Measurements from ENCODE around the gene IQSEC2. TPM values are rescaled to one million over a fixed set of nuclear protein-coding genes. Genes with fewer than 3 reads are reported as not detected.

IQSEC2 gene
- total RNA-seq, 1 experiment from 2014 or later: 20.7 TPM

- H3K4me3 ChIP-seq (replicated peaks in 1 of 2; ENCODE audit: low read depth in 1 of 2, low read length in 2 of 2): no peak overlapping the region
- H2AFZ ChIP-seq (ENCODE audit: low read depth, low read length, poor library complexity, severe bottlenecking): no peak overlapping the region
- intact Hi-C loops (cut with micrococcal nuclease): no loop called here
- no peak overlapping the region for H3K4me2 ChIP-seq (ENCODE audit: low read length)
- ChIA-PET CTCF (no interaction called here), POLR2A (no interaction called here), RAD21 (ENCODE audit: low non-redundant PET in 1 of 2, low total read pairs in 2 of 2, uncharacterized antibody in 2 of 2, unreplicated experiment in 2 of 2) (no interaction called here)
- H3K9ac ChIP-seq (ENCODE audit: low read length): no peak overlapping the region
- TF ChIP-seq CTCF (IDR thresholded peaks at IDR 0.05 in 2 of 3, conservative IDR thresholded peaks at IDR 0.05 in 1 of 3; ENCODE audit: borderline replicate concordance in 1 of 3, insufficient read depth in 1 of 3, low read depth in 2 of 3, low read length in 2 of 3): no peak
- no peak for TF ChIP-seq FOSL1 (IDR thresholded peaks at IDR 0.05; ENCODE audit: low read depth)
- TF ChIP-seq JUND (IDR thresholded peaks at IDR 0.05): no peak
- TF ChIP-seq, protein P1, sequence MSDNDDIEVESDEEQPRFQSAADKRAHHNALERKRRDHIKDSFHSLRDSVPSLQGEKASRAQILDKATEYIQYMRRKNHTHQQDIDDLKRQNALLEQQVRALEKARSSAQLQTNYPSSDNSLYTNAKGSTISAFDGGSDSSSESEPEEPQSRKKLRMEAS (IDR thresholded peaks at IDR 0.05): no peak
- TF ChIP-seq SRF (IDR thresholded peaks at IDR 0.05; ENCODE audit: low read depth): no peak
- no peak for TF ChIP-seq EZH2phosphoT487 (IDR thresholded peaks at IDR 0.05; ENCODE audit: borderline replicate concordance)
- H3K27me3 ChIP-seq (ENCODE audit: insufficient read depth, low read length): no peaks in the 10 kb centered on the region
- no peaks in the 10 kb centered on the region for H4K20me1 ChIP-seq (ENCODE audit: insufficient read depth)
- H3K9me3 ChIP-seq (ENCODE audit: control insufficient read depth in 1 of 2, insufficient read depth in 1 of 2, low read depth in 1 of 2, low read length in 2 of 2): no peaks in the 10 kb centered on the region
- DNase-seq (ENCODE audit: low read depth, low spot score) (no peak), ATAC-seq (no peak)
- no peaks in the 10 kb centered on the region for H3K79me2 ChIP-seq (ENCODE audit: insufficient read depth, low read length)
- H3K4me1 ChIP-seq (ENCODE audit: control insufficient read depth in 1 of 2, insufficient read depth in 2 of 2, low read length in 2 of 2): no peaks in the 10 kb centered on the region
- H3K27ac ChIP-seq (ENCODE audit: low read depth, low read length): no peak overlapping the region
- no peaks in the 10 kb centered on the region for H3K36me3 ChIP-seq (ENCODE audit: control insufficient read depth in 1 of 2, insufficient read depth in 2 of 2, low read length in 2 of 2)
- no peaks in the 10 kb centered on the region for H3K9me2 ChIP-seq (ENCODE audit: insufficient read depth)
- no TSS peak for BruUV-seq (replicated peaks)
Observed at GRCh38 chrX:53251307-53251706, 30.1 kb downstream of the IQSEC2 start.

- no peaks in the 10 kb centered on the region for H3K9me2 ChIP-seq (ENCODE audit: insufficient read depth)
- intact Hi-C loops (cut with micrococcal nuclease): no loop called here
- no peaks in the 10 kb centered on the region for H3K4me1 ChIP-seq (ENCODE audit: control insufficient read depth in 1 of 2, insufficient read depth in 2 of 2, low read length in 2 of 2)
- ChIA-PET CTCF (no interaction called here), RAD21 (ENCODE audit: low non-redundant PET in 1 of 2, low total read pairs in 2 of 2, uncharacterized antibody in 2 of 2, unreplicated experiment in 2 of 2) (no interaction called here), POLR2A (no interaction called here)
- no TSS peak for BruUV-seq (replicated peaks)
- no peak overlapping the region for H3K4me2 ChIP-seq (ENCODE audit: low read length)
- no peak overlapping the region for H2AFZ ChIP-seq (ENCODE audit: low read depth, low read length, poor library complexity, severe bottlenecking)
- ATAC-seq (no peak), DNase-seq (ENCODE audit: low read depth, low spot score) (no peak)
- H4K20me1 ChIP-seq (ENCODE audit: insufficient read depth): no peaks in the 10 kb centered on the region
- H3K9me3 ChIP-seq (ENCODE audit: control insufficient read depth in 1 of 2, insufficient read depth in 1 of 2, low read depth in 1 of 2, low read length in 2 of 2): no peaks in the 10 kb centered on the region
- no peak overlapping the region for H3K4me3 ChIP-seq (replicated peaks in 1 of 2; ENCODE audit: low read depth in 1 of 2, low read length in 2 of 2)
- no peak overlapping the region for H3K9ac ChIP-seq (ENCODE audit: low read length)
- H3K36me3 ChIP-seq (ENCODE audit: control insufficient read depth in 1 of 2, insufficient read depth in 2 of 2, low read length in 2 of 2): no peaks in the 10 kb centered on the region
- H3K27ac ChIP-seq (ENCODE audit: low read depth, low read length): no peak overlapping the region
- H3K27me3 ChIP-seq (ENCODE audit: insufficient read depth, low read length): no peaks in the 10 kb centered on the region
- H3K79me2 ChIP-seq (ENCODE audit: insufficient read depth, low read length): no peaks in the 10 kb centered on the region
- no peak for TF ChIP-seq TCF7L2 (IDR thresholded peaks at IDR 0.05; ENCODE audit: borderline replicate concordance, extremely low read depth, insufficient read depth, insufficient read length)
- TF ChIP-seq YY1 (IDR thresholded peaks at IDR 0.05; ENCODE audit: extremely low read depth, insufficient replicate concordance, low read depth, low read length): no peak
- TF ChIP-seq ELF1 (IDR thresholded peaks at IDR 0.05; ENCODE audit: borderline replicate concordance, low read depth): no peak
- TF ChIP-seq RAD21 (IDR thresholded peaks at IDR 0.05; ENCODE audit: low read depth): no peak
- no peak for TF ChIP-seq CBX3 (IDR thresholded peaks at IDR 0.05; ENCODE audit: low read depth)
- TF ChIP-seq EGR1 (IDR thresholded peaks at IDR 0.05; ENCODE audit: low read depth): no peak
- TF ChIP-seq CTCF (IDR thresholded peaks at IDR 0.05 in 2 of 3, conservative IDR thresholded peaks at IDR 0.05 in 1 of 3; ENCODE audit: borderline replicate concordance in 1 of 3, insufficient read depth in 1 of 3, low read depth in 2 of 3, low read length in 2 of 3): no peak
- no peak for TF ChIP-seq EZH2phosphoT487 (IDR thresholded peaks at IDR 0.05; ENCODE audit: borderline replicate concordance)
- no peak for TF ChIP-seq JUND (IDR thresholded peaks at IDR 0.05)
- no peak for TF ChIP-seq CEBPB (IDR thresholded peaks at IDR 0.05; ENCODE audit: low read depth)
- TF ChIP-seq, protein P1 (IDR thresholded peaks at IDR 0.05): no peak
- no peak for TF ChIP-seq SP1 (IDR thresholded peaks at IDR 0.05; ENCODE audit: low read depth)
Observed at GRCh38 chrX:53250556-53250955, 30.8 kb downstream of the IQSEC2 start.

All from HCT116 (cell line).